CD1c-positive myeloid dendritic cell (primary cell): ENCODE measurements around the gene MSI1.
"Not testable (repeated sequence)": the region's sequence is repeated elsewhere in the genome, so short reads cannot be mapped to it uniquely, and the experiment has no call there.

Source experiments
- DNase-seq: peaks from one replicate; pipeline ENCODE4 v3.0.0-alpha.2; 2016; ENCODE audit errors: extremely low spot score

Gene MSI1

DNA sequence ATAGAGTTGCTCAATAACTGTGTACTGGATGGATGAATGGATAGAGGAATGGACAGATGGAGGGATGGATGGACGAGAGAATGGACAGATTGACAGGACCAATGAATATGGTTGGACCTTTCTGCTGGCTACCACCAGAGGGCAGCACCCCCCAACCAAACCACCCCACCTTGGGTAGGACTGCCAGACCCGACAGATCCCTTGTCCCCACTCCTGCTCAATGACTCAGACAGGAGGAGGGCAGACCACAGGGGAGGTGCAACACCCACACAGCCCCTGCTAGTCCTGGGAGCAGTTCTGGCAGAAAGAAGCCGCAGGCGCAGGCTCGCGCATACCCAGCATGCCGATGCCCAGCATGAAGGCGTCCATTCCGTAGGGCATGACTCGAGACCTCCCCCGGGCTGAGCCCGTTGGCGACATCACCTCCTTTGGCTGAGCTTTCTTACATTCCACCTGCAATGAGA, 12.4 kb downstream of the MSI1 start:
- peak; percentile 73 for DNase-seq

DNA sequence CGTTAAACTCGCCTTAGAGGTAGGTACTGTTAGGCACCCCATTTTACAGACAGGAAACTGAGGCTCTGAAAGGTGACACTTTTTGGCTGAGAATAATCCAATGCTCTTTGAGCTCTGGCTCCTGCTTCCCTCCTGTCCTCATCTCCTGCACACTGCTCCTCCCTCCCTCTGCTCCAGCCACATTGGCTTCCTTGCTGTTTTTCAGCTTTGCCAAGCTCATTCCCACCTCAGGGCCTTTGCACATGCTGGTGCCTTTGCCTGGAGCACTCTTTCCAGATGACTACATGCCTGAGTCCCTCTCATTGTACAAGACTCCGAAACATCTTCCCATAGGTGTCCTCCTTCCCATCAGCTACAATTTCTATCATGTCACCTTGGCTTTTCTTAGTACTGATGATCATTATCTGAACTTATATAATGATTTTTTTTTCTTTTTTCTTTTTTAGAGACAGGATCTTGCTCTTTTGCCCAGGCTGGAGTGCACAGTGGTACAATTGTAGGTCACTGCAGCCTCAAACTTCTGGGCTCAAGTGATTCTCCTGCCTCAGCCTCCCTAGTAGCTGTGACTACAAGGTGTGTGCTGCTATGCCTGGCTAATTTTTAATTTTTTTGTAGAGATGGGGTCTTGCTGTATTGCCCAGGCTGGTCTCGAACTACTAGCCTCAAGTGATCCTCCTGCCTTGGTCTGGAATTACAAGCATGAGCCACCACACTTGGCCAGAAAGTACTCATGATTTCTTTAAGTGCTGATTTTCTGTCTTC, 15.2 kb downstream of the MSI1 start:
- DNase-seq = no peak

GRCh38 chr12:120353136-120353535, 15.8 kb downstream of the MSI1 start:
- no peak for DNase-seq

DNA sequence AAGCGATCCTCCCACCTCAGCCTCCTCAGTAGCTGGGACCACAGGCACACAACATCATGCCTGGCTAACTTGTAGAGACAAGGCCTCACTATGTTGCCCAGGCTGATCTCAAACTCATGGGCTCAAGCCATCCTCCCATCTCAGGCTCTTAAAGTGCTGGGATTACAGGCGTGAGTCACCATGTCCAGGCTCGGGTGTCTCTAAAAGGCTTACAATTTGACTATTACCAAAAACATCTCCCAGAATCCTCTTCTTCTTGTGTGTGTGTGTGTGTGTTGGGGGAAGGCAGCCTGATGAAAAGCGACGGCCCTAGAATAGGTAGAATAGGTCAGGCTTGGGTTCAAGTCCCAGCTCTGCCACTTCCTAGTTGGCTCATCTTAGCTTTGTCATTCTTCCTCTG, 16.8 kb downstream of the MSI1 start:
- no peak for DNase-seq

- no peak for DNase-seq
Observed at GRCh38 chr12:120350576-120351350, 18.2 kb downstream of the MSI1 start.

DNA sequence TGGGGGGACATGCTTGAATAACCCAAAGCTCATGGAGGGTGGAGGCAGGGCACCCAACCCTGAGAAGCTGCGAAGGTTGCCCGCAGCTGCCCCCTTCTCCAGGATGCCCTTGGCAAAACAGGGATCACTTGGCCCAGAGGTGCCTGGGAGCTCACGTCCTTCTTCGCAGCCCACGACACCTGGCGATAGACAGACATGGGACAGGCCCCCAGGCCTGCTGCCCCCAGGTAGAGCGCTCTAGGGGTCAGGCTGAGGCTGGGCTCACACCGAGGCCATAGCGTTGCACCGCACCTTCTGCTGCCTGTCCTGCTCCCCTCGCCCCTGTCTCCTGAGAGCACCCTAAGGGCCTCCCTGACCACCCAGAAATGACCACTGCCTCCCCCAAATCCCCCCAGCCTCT, 21.2 kb downstream of the MSI1 start:
- no peak for DNase-seq

- DNase-seq = no peak
Observed at GRCh38 chr12:120346681-120347080, 22.3 kb downstream of the MSI1 start.

GRCh38 chr12:120346031-120346430, 22.9 kb downstream of the MSI1 start:
- DNase-seq = no peak

DNA sequence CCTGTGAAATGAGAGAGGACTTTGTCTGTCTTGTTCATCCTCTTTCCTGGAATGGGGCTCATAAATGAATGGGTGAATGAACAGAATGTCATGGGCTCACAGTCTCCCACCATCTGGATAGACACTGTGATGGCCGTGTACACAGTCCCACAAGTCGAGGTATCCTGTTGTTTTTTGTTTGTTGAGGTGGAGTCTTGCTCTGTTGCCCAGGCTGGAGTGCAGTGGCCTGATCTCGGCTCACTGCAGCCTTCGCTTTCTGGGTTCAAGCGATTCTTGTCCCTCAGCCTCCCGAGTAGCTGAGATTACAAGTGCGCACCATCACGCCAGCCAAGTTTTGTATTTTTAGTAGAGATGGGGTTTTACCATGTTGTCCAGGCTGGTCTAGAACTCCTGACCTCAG, 25.3 kb downstream of the MSI1 start:
- DNase-seq = no peak

DNA sequence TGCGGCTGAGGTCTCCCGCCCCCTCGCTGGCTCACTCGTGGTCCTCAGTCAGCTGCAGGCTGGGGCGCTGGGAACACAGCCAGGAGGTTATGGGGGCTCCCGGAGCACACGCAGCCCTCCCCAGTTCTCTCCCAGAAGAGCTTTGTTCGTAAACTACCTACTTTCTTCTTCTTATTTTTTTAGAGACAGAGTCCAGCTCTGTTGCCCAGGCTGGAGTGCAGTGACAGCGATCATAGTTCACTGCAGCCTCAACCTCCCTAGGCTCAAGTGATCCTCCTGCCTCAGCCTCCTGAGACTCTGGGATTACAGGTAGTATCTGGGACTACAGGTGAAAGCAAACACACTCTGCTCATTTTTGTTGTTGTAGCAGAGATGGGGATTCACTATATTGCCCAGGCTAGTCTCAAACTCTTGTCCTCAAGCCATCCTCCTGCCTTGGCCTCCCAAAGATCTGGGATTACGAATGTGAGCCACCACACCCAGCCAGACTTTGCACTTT, 25.9 kb downstream of the MSI1 start:
- no peak for DNase-seq

DNA sequence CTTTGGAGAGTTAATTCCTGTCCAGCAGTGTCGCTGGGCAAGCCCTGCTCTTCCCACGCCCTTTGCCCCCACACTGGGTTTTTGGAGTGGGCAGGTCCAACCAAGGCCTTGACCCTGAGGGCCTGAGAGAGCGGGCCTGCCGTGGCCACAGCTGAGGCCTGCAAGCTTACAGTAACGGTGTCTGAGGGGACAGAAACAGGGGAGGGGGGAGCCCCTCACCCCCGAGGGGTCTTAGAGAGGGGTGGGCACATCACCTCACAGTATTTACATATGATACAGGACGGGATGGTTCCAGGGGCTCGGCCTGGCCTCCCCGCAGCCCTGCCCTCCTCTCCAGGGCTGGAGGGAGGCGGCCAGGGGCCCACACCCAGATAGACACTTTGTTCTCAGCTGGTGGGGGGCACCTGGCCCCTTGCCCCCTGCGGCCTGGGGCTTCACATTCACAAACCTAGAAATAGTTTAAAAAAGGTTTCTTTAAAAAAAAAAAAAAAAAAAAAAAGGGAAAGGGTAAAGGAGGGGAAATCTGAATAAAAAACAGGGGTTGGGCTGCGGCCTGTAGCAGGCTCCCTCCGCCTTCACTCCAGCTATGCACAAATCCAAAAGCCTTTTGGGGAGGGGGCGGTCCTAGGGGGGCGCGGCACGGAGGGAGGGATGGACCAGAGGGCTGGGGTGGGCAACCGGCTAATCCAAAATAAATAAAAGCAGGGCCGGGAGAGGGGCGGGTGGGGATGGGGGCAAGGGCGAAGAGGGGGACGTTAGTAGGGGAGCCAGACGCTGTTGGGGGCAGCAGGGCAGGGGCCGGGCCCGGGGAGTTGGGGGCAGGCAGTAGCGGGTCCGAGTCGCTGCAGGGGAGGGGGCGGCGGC, 26.6 kb downstream of the MSI1 start:
- no peak for DNase-seq

DNA sequence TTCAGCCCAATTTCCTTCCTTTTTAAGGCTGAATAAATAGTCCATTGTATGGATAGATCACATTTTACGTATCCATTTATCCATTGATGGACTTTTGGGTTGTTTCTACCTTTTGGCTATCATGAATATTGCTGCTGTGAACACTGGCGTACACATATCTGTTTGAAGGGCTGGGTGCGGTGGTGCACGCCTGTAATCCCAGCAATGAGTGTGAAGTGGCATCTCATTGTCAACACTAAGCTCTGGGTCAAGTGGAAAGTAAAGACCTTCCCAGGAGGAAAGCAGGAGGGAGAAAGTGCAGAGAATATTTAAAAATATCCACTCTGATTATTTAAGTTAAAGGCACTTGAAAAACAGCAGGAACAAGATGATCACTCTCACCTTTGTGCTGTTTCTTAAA, 29.7 kb downstream of the MSI1 start:
- no peak for DNase-seq

DNA sequence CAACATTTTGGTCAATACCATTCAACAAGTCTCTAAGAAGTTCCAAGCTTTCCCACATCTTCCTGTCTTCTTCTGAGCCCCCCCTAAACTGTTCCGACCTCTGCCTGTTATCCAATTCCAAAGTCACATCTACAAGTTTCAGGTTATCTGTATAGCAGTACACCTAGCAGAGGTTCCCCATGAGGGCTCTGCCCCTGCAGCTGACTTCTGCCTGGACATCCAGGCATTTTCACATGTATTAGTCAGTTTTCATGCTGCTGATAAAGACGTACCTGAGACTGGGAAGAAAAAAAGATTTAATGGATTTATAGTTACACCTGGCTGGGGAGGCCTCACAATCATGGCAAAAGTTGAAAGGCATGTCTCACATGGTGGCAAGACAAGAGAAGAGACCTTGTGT, 31.2 kb downstream of the MSI1 start:
- DNase-seq = no peak

DNA sequence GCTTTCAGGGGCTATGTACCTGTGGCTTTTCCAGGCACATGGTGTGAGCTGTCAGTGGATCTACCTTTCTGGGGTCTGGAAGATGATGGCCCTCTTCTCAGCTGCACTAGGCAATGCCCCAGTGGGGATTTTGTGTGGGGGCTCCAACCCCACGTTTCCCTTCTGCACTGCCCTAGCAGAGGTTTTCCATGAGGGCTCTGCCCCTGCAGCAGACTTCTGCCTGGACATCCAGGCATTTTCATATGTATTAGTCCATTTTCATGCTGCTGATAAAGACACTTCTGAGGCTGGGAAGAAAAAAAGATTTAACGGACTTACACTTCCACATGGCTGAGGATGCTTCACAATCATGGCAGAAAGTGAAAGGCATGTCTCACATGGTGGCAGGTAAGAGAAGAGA, 32.6 kb downstream of the MSI1 start:
- not testable (repeated sequence) for DNase-seq

GRCh38 chr12:120335447-120335846, 33.5 kb downstream of the MSI1 start:
- DNase-seq = peak; percentile 22

GRCh38 chr12:120332523-120332922, 36.4 kb downstream of the MSI1 start:
- DNase-seq = no peak

DNA sequence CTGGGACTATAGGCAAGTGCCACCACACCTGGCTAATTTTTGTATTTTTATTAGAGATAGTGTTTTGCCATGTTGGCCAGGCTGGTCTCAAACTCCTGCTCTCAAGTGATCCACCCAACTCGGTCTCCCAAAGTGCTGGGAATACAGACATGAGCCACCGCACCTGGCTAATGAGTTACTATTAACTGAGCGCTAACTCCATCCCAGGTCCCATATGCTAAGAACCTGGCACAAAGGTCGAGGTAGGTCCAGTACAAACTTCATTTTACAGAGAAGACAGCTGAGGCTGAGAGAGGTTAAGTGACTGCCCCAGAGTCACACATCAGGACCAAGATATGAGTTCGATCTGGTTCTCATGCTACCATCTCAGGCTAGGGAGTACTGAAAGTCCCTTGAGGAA, 36.9 kb downstream of the MSI1 start:
- DNase-seq = no peak

- no peak for DNase-seq
Observed at GRCh38 chr12:120331390-120331789, 37.6 kb downstream of the MSI1 start.

DNA sequence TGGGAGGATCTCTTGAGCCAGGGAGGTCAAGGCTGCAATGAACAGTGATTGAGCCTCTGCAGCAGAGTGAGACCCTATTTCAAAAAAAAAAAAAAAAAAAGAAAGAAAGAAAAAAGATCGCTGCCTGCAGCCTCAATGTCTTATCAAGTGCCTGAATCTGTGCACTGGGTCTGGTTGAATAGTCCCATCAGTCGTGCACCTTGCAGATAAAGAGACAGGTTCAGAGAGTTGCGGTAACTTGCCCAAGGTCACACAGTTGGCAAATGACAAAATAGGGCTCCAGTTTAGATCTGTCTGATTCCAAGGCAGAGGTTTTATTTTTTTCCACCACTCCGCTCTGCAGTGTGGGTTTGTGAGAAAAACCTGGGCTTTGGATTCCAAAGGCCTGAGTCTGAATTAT, 40.7 kb downstream of the MSI1 start:
- DNase-seq = no peak

- DNase-seq = no peak
Observed at GRCh38 chr12:120327593-120327992, 41.4 kb downstream of the MSI1 start, which contains the start of gene PLA2G1B. Gene PLA2G1B (minus strand): TSS chr12:120327779. CDS start chr12:120327753, 26 bp downstream.

GRCh38 chr12:120324841-120325417, 44.0 kb downstream of the MSI1 start:
- no peak for DNase-seq

DNA sequence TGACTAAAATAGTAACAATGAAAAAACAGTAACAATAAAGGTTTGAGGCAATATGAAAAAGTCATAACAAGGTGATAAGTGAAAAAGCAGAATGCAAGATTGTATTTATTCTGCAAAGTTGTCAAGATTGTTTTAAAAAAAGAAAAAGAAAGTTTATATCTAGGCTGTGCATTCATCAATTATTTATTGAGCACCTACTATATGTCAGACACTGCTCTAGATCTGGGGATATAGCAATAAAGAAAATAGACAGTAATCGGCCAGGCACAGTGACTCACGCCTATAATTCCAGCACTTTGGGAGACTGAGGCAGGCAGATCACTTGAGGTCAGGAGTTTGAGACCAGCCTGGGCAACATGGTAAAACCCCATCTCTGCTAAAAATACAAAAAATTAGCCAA, 45.2 kb downstream of the MSI1 start:
- DNase-seq = no peak
